Vagina (tissue), 2 donors: ENCODE data around the gene KRT71.

Experiments
- CTCF ChIP-seq, 3 experiments: fragments of 450-650 bp in 2 of 3; fragments of 200-600 bp in 1 of 3; sonication (generic) in 1 of 3; IDR thresholded peaks; one replicate each; pipeline ENCODE4 v1.5.1; 2017 to 2019; ENCODE audit warnings: antibody characterized with exemption in 3 of 3, mild to moderate bottlenecking in 2 of 3, moderate library complexity in 2 of 3
- POLR2AphosphoS5 ChIP-seq, 2 donors: sonication (generic); formaldehyde crosslinking; IDR thresholded peaks; one replicate each; pipeline ENCODE4 v1.9.0; 2017; ENCODE audit warnings: antibody characterized with exemption in 2 of 2, mild to moderate bottlenecking in 2 of 2, low read depth in 1 of 2; ENCODE audit not compliant: insufficient read depth in 1 of 2

- no peak for TF ChIP-seq POLR2AphosphoS5 (IDR thresholded peaks at IDR 0.05; ENCODE audit: insufficient read depth in 1 of 2, low read depth in 1 of 2)
- no peak for TF ChIP-seq CTCF (IDR thresholded peaks at IDR 0.05)
Observed at GRCh38 chr12:52526511-52526951, 26.4 kb downstream of the KRT71 start.
